Endodermal cell (in vitro differentiated cells): ENCODE results near the gene CRACDL. TPM values are rescaled to one million over a fixed set of nuclear protein-coding genes. Genes with fewer than 3 reads are reported as not detected.

ENCODE experiments used
- DNase-seq: peaks from one replicate; pipeline ENCODE4 v3.0.0-alpha.2; 2017
- H3K27ac ChIP-seq: 2 replicates; pipeline ENCODE4 v1.5.1; 2013; ENCODE audit warnings: mild to moderate bottlenecking, low read depth, low read length, moderate library complexity
- H3K27me3 ChIP-seq: 2 replicates; pipeline ENCODE4 v1.6.1; 2013; ENCODE audit warnings: mild to moderate bottlenecking, low read length, moderate library complexity; ENCODE audit not compliant: insufficient read depth, control insufficient read depth, poor library complexity, severe bottlenecking
- H3K36me3 ChIP-seq: 2 replicates; pipeline ENCODE4 v1.7.0; 2013; ENCODE audit warnings: mild to moderate bottlenecking, low read length, moderate library complexity; ENCODE audit not compliant: control insufficient read depth, insufficient read depth
- H3K4me1 ChIP-seq: one replicate; pipeline ENCODE4 v1.7.0; 2013; ENCODE audit warnings: low read length; ENCODE audit not compliant: control insufficient read depth, insufficient read depth
- H3K4me3 ChIP-seq: 2 replicates; pipeline ENCODE4 v1.5.1; 2013; ENCODE audit warnings: mild to moderate bottlenecking, low read length, moderate library complexity
- H3K9ac ChIP-seq: 2 replicates; pipeline ENCODE4 v1.6.1; 2013; ENCODE audit warnings: mild to moderate bottlenecking, low read length, moderate library complexity; ENCODE audit not compliant: poor library complexity, severe bottlenecking; ENCODE audit errors: extremely low read depth
- H3K9me3 ChIP-seq: 2 replicates; pipeline ENCODE4 v1.6.1; 2013; ENCODE audit warnings: mild to moderate bottlenecking, low read length, moderate library complexity; ENCODE audit not compliant: control insufficient read depth
- H3K27ac Mint-ChIP-seq: 2 replicates; pipeline ENCODE4 v1.8.0; 2020; ENCODE audit warnings: mixed read lengths
- H3K27me3 Mint-ChIP-seq: 2 replicates; pipeline ENCODE4 v1.8.0; 2021; ENCODE audit warnings: mild to moderate bottlenecking, mixed read lengths; ENCODE audit not compliant: insufficient read depth
- H3K36me3 Mint-ChIP-seq: 2 replicates; pipeline ENCODE4 v1.8.0; 2020; ENCODE audit warnings: low read depth, mixed read lengths
- H3K4me1 Mint-ChIP-seq: 2 replicates; pipeline ENCODE4 v1.8.0; 2020; ENCODE audit warnings: mixed read lengths
- H3K4me3 Mint-ChIP-seq: 2 replicates; pipeline ENCODE4 v1.8.0; 2020; ENCODE audit warnings: mild to moderate bottlenecking, moderate library complexity, mixed read lengths
- H3K9me3 Mint-ChIP-seq: 2 replicates; pipeline ENCODE4 v1.8.0; 2020; ENCODE audit warnings: mild to moderate bottlenecking, mixed read lengths
- WGBS, 2 experiments: methylation state at CpG; one replicate each; pipeline versions ENCODE4 v1.1.5 to v1.1.7; 2013; ENCODE audit warnings: missing lambda C conversion rate in 2 of 2, mixed read lengths in 1 of 2; ENCODE audit not compliant: insufficient coverage in 1 of 2, insufficient read length in 1 of 2; 5-methylcytosine and 5-hydroxymethylcytosine counted together
- total RNA-seq, 2 donors: library from RNA; stranded (reverse); fragmentation: NEBNext Ultra II Directional in 1 of 2; extraction: Animal tissue kit (Norgen Biotek cat#: 25700) in 1 of 2; gene quantifications; 2 replicates in 1 of 2; 3 replicates in 1 of 2; pipeline ENCODE4 v1.2.1, GENCODE V29; 2021
- TF ChIP-seq, protein P1 (sequence below): fragments of 200-600 bp; sonication (generic); conservative IDR thresholded peaks from 2 replicates; pipeline ENCODE4 v1.5.0; 2021; ENCODE audit warnings: antibody characterized with exemption, mild to moderate bottlenecking

The CRACDL gene
- total RNA-seq, 2 donors from 2014 or later = 0.26 to 0.31 TPM

DNA sequence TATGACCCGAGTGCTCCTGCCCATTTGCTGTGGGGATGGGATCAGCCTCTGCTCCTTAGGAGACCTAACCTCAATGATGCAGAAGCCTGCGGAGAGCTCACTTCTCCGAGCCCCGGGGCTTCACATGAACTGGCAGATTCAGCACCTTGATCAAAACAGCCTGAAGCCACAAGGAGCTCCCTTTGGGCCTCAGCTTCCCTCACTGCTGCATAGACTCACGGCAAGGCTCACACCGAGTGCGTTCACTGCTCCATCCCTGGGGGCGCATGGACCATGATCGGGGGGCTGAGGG, 33.0 kb downstream of the CRACDL start:
- Histone ChIP-seq H3K27me3 (no peaks in the 10 kb centered on the region), H3K4me3 (no peak overlapping the region), H3K9me3 (no peaks in the 10 kb centered on the region), H3K9ac (no peak overlapping the region), H3K4me1 (no peaks in the 10 kb centered on the region), H3K27ac (no peak overlapping the region), H3K36me3 (no peaks in the 10 kb centered on the region)
- 90 to 98% methylated on average over 9 of the region's 9 CpGs for WGBS, 2 experiments
- Mint-ChIP-seq H3K27ac (no peak overlapping the region), H3K36me3 (no peaks in the 10 kb centered on the region), H3K9me3 (no peaks in the 10 kb centered on the region), H3K27me3 (peaks cover 1% of the 10 kb centered on the region), H3K4me1 (no peaks in the 10 kb centered on the region), H3K4me3 (no peak overlapping the region)
- peak; percentile 41 for DNase-seq
- TF ChIP-seq, protein P1, sequence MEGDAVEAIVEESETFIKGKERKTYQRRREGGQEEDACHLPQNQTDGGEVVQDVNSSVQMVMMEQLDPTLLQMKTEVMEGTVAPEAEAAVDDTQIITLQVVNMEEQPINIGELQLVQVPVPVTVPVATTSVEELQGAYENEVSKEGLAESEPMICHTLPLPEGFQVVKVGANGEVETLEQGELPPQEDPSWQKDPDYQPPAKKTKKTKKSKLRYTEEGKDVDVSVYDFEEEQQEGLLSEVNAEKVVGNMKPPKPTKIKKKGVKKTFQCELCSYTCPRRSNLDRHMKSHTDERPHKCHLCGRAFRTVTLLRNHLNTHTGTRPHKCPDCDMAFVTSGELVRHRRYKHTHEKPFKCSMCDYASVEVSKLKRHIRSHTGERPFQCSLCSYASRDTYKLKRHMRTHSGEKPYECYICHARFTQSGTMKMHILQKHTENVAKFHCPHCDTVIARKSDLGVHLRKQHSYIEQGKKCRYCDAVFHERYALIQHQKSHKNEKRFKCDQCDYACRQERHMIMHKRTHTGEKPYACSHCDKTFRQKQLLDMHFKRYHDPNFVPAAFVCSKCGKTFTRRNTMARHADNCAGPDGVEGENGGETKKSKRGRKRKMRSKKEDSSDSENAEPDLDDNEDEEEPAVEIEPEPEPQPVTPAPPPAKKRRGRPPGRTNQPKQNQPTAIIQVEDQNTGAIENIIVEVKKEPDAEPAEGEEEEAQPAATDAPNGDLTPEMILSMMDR = no peak

DNA sequence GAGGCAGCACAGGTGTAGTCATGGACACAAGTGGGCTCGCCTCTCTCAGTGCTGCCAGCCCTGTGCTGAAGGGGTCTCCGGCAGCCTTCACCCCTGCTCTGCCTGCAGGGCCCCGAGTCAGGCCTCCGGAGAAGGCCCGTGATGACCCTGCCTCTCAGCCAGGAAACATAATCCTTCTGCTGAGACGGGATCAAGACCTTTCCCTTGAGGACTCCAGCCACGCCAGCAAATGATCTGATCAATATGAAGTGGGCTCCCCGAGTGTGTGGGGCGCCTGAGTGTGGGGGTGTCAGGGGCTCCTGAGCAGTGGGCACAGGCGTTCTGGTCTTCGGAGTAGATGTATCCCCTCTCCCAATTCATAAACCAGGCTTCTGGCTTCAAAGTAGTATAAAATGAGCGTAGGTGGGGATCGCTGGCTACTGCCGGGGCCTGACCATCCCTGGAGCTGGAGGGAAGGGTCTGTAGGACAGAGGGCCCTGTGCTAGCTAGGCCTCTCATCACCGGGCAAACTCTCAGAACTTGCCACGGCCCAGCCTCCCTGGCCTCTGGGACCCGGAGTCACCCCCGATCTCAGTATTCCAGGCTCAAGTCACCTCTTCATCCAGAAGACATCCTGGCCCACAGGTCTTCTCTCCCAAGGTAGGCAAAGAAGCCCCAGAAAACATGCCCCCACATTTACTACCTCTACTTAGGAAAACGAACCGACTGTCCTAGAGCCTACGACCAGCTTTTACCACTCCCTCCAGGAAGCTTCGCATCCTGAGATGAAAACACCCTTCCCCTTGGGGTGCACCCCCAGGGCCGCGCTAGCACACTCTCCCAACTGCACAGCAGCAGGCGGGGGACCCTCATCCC, 33.6 kb downstream of the CRACDL start:
- no peaks in the 10 kb centered on the region for H3K36me3 Mint-ChIP-seq
- H3K27ac Mint-ChIP-seq = no peak overlapping the region
- H3K4me1 Mint-ChIP-seq = no peaks in the 10 kb centered on the region
- H3K27me3 Mint-ChIP-seq = peaks cover 1% of the 10 kb centered on the region
- 89 to 95% methylated on average over 9 to 25 of the region's 25 CpGs for WGBS, 2 experiments
- Histone ChIP-seq H3K9me3 (no peaks in the 10 kb centered on the region), H3K4me3 (no peak overlapping the region), H3K27me3 (no peaks in the 10 kb centered on the region), H3K9ac (no peak overlapping the region), H3K36me3 (no peaks in the 10 kb centered on the region), H3K4me1 (no peaks in the 10 kb centered on the region), H3K27ac (no peak overlapping the region)
- no peak overlapping the region for H3K4me3 Mint-ChIP-seq
- TF ChIP-seq, protein P1 = no peak
- no peaks in the 10 kb centered on the region for H3K9me3 Mint-ChIP-seq
- DNase-seq = peak; percentile 28

DNA sequence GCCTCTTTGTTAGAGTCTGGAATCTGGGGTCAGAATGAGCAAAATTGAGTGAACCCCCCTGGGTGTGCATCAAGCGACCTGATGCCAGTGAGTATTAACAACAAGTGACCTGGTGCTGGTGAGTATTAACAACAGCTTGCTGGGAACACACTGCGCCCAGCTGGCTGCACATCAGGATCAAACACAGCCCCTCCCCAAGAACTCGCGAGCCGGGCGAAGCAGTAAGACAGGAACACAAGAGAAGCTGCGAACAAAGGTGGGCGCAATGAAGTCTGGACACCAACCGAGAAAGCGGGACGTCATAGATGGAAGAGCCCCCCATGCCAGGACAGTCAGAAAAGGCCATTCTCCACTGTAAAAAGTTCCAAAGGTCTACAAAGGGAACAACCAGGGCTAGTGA, 34.3 kb downstream of the CRACDL start:
- no peaks in the 10 kb centered on the region for H3K36me3 Mint-ChIP-seq
- peak; percentile 34 for DNase-seq
- H3K36me3 ChIP-seq = no peaks in the 10 kb centered on the region
- H3K9me3 Mint-ChIP-seq = no peaks in the 10 kb centered on the region
- no peak overlapping the region for H3K4me3 ChIP-seq
- no peak overlapping the region for H3K27ac ChIP-seq
- no peaks in the 10 kb centered on the region for H3K27me3 ChIP-seq
- no peak overlapping the region for H3K4me3 Mint-ChIP-seq
- WGBS, 2 experiments = 91 to 92% methylated on average over 10 to 11 of the region's 11 CpGs
- H3K4me1 Mint-ChIP-seq = no peaks in the 10 kb centered on the region
- H3K9me3 ChIP-seq = no peaks in the 10 kb centered on the region
- TF ChIP-seq, protein P1 = no peak
- peaks cover 1% of the 10 kb centered on the region for H3K27me3 Mint-ChIP-seq
- no peak overlapping the region for H3K9ac ChIP-seq
- H3K4me1 ChIP-seq = no peaks in the 10 kb centered on the region
- H3K27ac Mint-ChIP-seq = no peak overlapping the region
